Measurements from ENCODE around the gene RBM43. TPM values are rescaled to one million over a fixed set of nuclear protein-coding genes. Genes with fewer than 3 reads are reported as not detected.

RBM43 gene
- total RNA-seq, 1 experiment from 2014 or later: 2.5 TPM

GRCh38 chr2:151252646-151253045 lies 9.0 kb downstream of the RBM43 start:
- H3K36me3 ChIP-seq (ENCODE audit: low read depth, low read length): peaks cover 18% of the 10 kb centered on the region
- H3K27ac ChIP-seq (ENCODE audit: low read length): no peak overlapping the region
- ChIA-PET POLR2A (ENCODE audit: unreplicated experiment) (no interaction called here), CTCF (no interaction called here)
- H3K9ac ChIP-seq (ENCODE audit: low read length): no peak overlapping the region
- DNase-seq (no peak), ATAC-seq (no peak)
- peaks cover 18% of the 10 kb centered on the region for H3K9me3 ChIP-seq (ENCODE audit: low read length)
- no peaks in the 10 kb centered on the region for H3K79me2 ChIP-seq (ENCODE audit: low read length)
- TF ChIP-seq EZH2phosphoT487 (IDR thresholded peaks at IDR 0.05; ENCODE audit: borderline replicate concordance, low read length) (no peak), EZH2 (IDR thresholded peaks at IDR 0.05; ENCODE audit: low read length, unreplicated experiment) (no peak), CTCF (conservative IDR thresholded peaks at IDR 0.05; ENCODE audit: low read depth, low read length) (no peak)
- no TSS peak for BruUV-seq (replicated peaks)
- no peak overlapping the region for H3K4me2 ChIP-seq (ENCODE audit: low read length)
- intact Hi-C loops (cut with micrococcal nuclease): no loop called here
- H3K4me3 ChIP-seq (ENCODE audit: low read length): no peak overlapping the region
- H2AFZ ChIP-seq (ENCODE audit: low read length): no peak overlapping the region
- no peaks in the 10 kb centered on the region for H3F3A ChIP-seq (ENCODE audit: low read length, unreplicated experiment)
- H3K9me2 ChIP-seq (replicated peaks; ENCODE audit: low read length): no peaks in the 10 kb centered on the region
- H3K27me3 ChIP-seq (ENCODE audit: low read length): no peaks in the 10 kb centered on the region
- no peaks in the 10 kb centered on the region for H4K20me1 ChIP-seq (ENCODE audit: low read length)
- no peaks in the 10 kb centered on the region for H3K4me1 ChIP-seq (ENCODE audit: insufficient read depth, low read length)

GRCh38 chr2:151251012-151251411 lies 10.7 kb downstream of the RBM43 start:
- H3K27ac ChIP-seq (ENCODE audit: low read length): no peak overlapping the region
- H3K27me3 ChIP-seq (ENCODE audit: low read length): no peaks in the 10 kb centered on the region
- ATAC-seq (no peak), DNase-seq (no peak)
- intact Hi-C loops (cut with micrococcal nuclease): no loop called here
- peaks cover 18% of the 10 kb centered on the region for H3K36me3 ChIP-seq (ENCODE audit: low read depth, low read length)
- BruUV-seq (replicated peaks): TSS peak; percentile 30
- H3K4me3 ChIP-seq (ENCODE audit: low read length): no peak overlapping the region
- H3K79me2 ChIP-seq (ENCODE audit: low read length): no peaks in the 10 kb centered on the region
- ChIA-PET POLR2A (ENCODE audit: unreplicated experiment) (no interaction called here), CTCF (no interaction called here)
- H3K9me3 ChIP-seq (ENCODE audit: low read length): peaks cover 18% of the 10 kb centered on the region
- no peaks in the 10 kb centered on the region for H4K20me1 ChIP-seq (ENCODE audit: low read length)
- H3K4me2 ChIP-seq (ENCODE audit: low read length): no peak overlapping the region
- no peak for TF ChIP-seq EZH2phosphoT487 (IDR thresholded peaks at IDR 0.05; ENCODE audit: borderline replicate concordance, low read length)
- no peak for TF ChIP-seq EZH2 (IDR thresholded peaks at IDR 0.05; ENCODE audit: low read length, unreplicated experiment)
- no peak for TF ChIP-seq CTCF (conservative IDR thresholded peaks at IDR 0.05; ENCODE audit: low read depth, low read length)
- no peaks in the 10 kb centered on the region for H3K9me2 ChIP-seq (replicated peaks; ENCODE audit: low read length)
- H3K9ac ChIP-seq (ENCODE audit: low read length): no peak overlapping the region
- H3K4me1 ChIP-seq (ENCODE audit: insufficient read depth, low read length): no peaks in the 10 kb centered on the region
- no peak overlapping the region for H2AFZ ChIP-seq (ENCODE audit: low read length)
- no peaks in the 10 kb centered on the region for H3F3A ChIP-seq (ENCODE audit: low read length, unreplicated experiment)

GRCh38 chr2:151247432-151247831 lies 14.2 kb downstream of the RBM43 start:
- Histone ChIP-seq H3K4me3 (ENCODE audit: low read length) (no peak overlapping the region), H3K27ac (ENCODE audit: low read length) (no peak overlapping the region), H3K4me1 (ENCODE audit: insufficient read depth, low read length) (no peaks in the 10 kb centered on the region), H3K9me3 (ENCODE audit: low read length) (peaks cover 18% of the 10 kb centered on the region), H3K27me3 (ENCODE audit: low read length) (no peaks in the 10 kb centered on the region), H3K36me3 (ENCODE audit: low read depth, low read length) (peaks cover 18% of the 10 kb centered on the region), H2AFZ (ENCODE audit: low read length) (no peak overlapping the region), H4K20me1 (ENCODE audit: low read length) (no peaks in the 10 kb centered on the region), H3K9me2 (replicated peaks; ENCODE audit: low read length) (no peaks in the 10 kb centered on the region), H3K9ac (ENCODE audit: low read length) (no peak overlapping the region), H3K4me2 (ENCODE audit: low read length) (no peak overlapping the region), H3F3A (ENCODE audit: low read length, unreplicated experiment) (no peaks in the 10 kb centered on the region), H3K79me2 (ENCODE audit: low read length) (no peaks in the 10 kb centered on the region)
- TF ChIP-seq EZH2 (IDR thresholded peaks at IDR 0.05; ENCODE audit: low read length, unreplicated experiment) (no peak), EZH2phosphoT487 (IDR thresholded peaks at IDR 0.05; ENCODE audit: borderline replicate concordance, low read length) (no peak), CTCF (conservative IDR thresholded peaks at IDR 0.05; ENCODE audit: low read depth, low read length) (no peak)
- DNase-seq (no peak), ATAC-seq (no peak)
- ChIA-PET POLR2A (ENCODE audit: unreplicated experiment) (no interaction called here), CTCF (no interaction called here)
- no TSS peak for BruUV-seq (replicated peaks)
- intact Hi-C loops (cut with micrococcal nuclease): no loop called here

All from PC-3 (cell line).